ENCODE data around the gene EDIL3.
"Not testable (repeated sequence)": the region's sequence is repeated elsewhere in the genome, so short reads cannot be mapped to it uniquely, and the experiment has no call there.

EDIL3 gene

DNA sequence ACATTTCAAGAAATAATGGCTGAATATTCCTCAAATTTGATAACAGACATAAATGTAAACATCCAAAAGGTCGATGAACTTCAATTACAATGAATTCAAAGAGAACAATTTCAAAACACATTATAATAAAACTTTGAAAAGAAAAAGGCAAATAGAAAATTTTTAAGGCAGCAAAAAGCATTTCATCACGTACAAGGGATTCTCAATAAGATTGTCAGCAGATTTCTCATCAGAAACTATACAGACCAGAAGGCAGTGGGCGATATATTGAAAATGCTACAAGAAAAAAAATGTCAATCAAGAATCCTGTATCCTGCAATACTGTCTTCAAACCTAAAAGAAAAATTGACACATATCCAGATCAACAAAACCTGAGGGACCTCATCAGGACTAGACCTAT lies 62.0 kb downstream of the EDIL3 start:
- Histone ChIP-seq H3K4me3 (ENCODE audit: insufficient read depth in 1 of 2, low read depth in 1 of 2, low read length in 2 of 2) (no peak overlapping the region), H2BK15ac (ENCODE audit: low read depth, poor library complexity, severe bottlenecking) (no peak overlapping the region), H3K9me3 (ENCODE audit: control insufficient read depth, low read length) (peaks cover 45% of the 10 kb centered on the region), H3K4me2 (ENCODE audit: low read length, poor library complexity, severe bottlenecking) (no peak overlapping the region), H3K23ac (ENCODE audit: low read length in 2 of 2) (no peak overlapping the region), H3K27me3 (ENCODE audit: control insufficient read depth in 1 of 2, insufficient read depth in 1 of 2, low read length in 2 of 2) (no peaks in the 10 kb centered on the region), H3K14ac (ENCODE audit: low read length in 2 of 2) (no peak overlapping the region), H3K79me1 (replicated peaks; ENCODE audit: low read length, poor library complexity, severe bottlenecking) (peaks cover 5% of the 10 kb centered on the region), H3K4me1 (ENCODE audit: control insufficient read depth, insufficient read depth, low read depth, low read length) (no peaks in the 10 kb centered on the region), H2BK120ac (ENCODE audit: low read depth, low read length) (no peak overlapping the region), H2BK12ac (ENCODE audit: low read length in 2 of 2) (no peak overlapping the region), H3K27ac (ENCODE audit: low read length, poor library complexity, severe bottlenecking) (no peak overlapping the region), H2BK5ac (ENCODE audit: low read depth, low read length, poor library complexity, severe bottlenecking) (no peak overlapping the region), H3K18ac (ENCODE audit: low read depth in 1 of 2, low read length in 2 of 2) (no peak overlapping the region), H3K4ac (ENCODE audit: low read depth in 1 of 2, low read length in 2 of 2) (no peak overlapping the region), H4K8ac (ENCODE audit: low read length) (no peak overlapping the region), H2AK5ac (ENCODE audit: low read length, severe bottlenecking) (no peak overlapping the region), H3K36me3 (ENCODE audit: control insufficient read depth in 1 of 2, insufficient read depth in 2 of 2, low read depth in 1 of 2, low read length in 2 of 2) (no peaks in the 10 kb centered on the region), H4K91ac (ENCODE audit: low read length) (no peak overlapping the region), H3K9ac (ENCODE audit: low read length) (no peak overlapping the region), H2AFZ (ENCODE audit: low read depth, low read length) (no peak overlapping the region)
- WGBS = 100% methylated on average over 1 of the region's 3 CpGs
- DNase-seq = no peak

DNA sequence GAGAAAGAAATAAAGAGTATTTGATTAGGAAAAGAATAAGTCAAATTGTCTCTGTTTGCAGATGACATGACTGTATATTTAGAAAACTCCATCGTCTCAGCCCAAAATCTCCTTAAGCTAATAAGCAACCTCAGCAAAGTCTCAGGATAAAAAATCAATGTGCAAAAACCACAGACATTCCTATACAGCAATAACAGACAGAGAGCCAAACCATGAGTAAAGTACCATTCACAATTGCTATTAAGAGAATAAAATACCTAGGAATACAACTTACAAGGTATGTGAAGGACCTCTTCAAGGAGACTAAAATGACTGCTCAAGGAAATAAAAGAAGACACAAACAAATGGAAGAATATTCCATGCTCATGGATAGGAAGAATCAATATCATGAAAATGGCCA lies 66.9 kb downstream of the EDIL3 start:
- H3K14ac ChIP-seq (ENCODE audit: low read length in 2 of 2); H3K4ac ChIP-seq (ENCODE audit: low read depth in 1 of 2, low read length in 2 of 2); H2AFZ ChIP-seq (ENCODE audit: low read depth, low read length); H3K4me3 ChIP-seq (ENCODE audit: insufficient read depth in 1 of 2, low read depth in 1 of 2, low read length in 2 of 2); H3K27me3 ChIP-seq (ENCODE audit: control insufficient read depth in 1 of 2, insufficient read depth in 1 of 2, low read length in 2 of 2); H4K91ac ChIP-seq (ENCODE audit: low read length); H3K9ac ChIP-seq (ENCODE audit: low read length); H2AK5ac ChIP-seq (ENCODE audit: low read length, severe bottlenecking); H3K27ac ChIP-seq (ENCODE audit: low read length, poor library complexity, severe bottlenecking); H3K23ac ChIP-seq (ENCODE audit: low read length in 2 of 2); H3K4me1 ChIP-seq (ENCODE audit: control insufficient read depth, insufficient read depth, low read depth, low read length); H3K4me2 ChIP-seq (ENCODE audit: low read length, poor library complexity, severe bottlenecking); H3K36me3 ChIP-seq (ENCODE audit: control insufficient read depth in 1 of 2, insufficient read depth in 2 of 2, low read depth in 1 of 2, low read length in 2 of 2); H3K18ac ChIP-seq (ENCODE audit: low read depth in 1 of 2, low read length in 2 of 2); DNase-seq; H2BK5ac ChIP-seq (ENCODE audit: low read depth, low read length, poor library complexity, severe bottlenecking); H2BK120ac ChIP-seq (ENCODE audit: low read depth, low read length); H2BK12ac ChIP-seq (ENCODE audit: low read length in 2 of 2); H4K8ac ChIP-seq (ENCODE audit: low read length); H2BK15ac ChIP-seq (ENCODE audit: low read depth, poor library complexity, severe bottlenecking); H3K79me1 ChIP-seq (replicated peaks; ENCODE audit: low read length, poor library complexity, severe bottlenecking): not testable (repeated sequence)
- WGBS = 100% methylated on average over 1 of the region's 1 CpG
- peaks cover 22% of the 10 kb centered on the region for H3K9me3 ChIP-seq (ENCODE audit: control insufficient read depth, low read length)

DNA sequence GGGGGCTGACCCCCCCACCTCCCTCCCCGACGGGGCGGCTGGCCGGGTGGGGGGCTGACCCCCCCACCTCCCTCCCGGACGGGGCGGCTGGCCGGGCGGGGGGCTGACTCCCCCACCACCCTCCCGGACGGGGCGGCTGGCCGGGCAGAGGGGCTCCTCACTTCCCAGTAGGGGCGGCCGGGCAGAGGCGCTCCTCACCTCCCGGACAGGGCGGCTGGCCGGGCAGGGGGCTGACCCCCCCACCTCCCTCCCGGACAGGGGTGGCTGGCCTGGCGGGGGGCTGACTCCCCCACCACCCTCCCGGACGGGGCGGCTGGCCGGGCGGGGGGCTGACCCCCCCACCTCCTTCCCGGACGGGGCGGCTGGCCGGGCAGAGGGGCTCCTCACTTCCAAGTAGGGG lies 72.4 kb downstream of the EDIL3 start:
- not testable (repeated sequence) for H2BK120ac ChIP-seq (ENCODE audit: low read depth, low read length); H3K14ac ChIP-seq (ENCODE audit: low read length in 2 of 2); H3K4me3 ChIP-seq (ENCODE audit: insufficient read depth in 1 of 2, low read depth in 1 of 2, low read length in 2 of 2); H3K18ac ChIP-seq (ENCODE audit: low read depth in 1 of 2, low read length in 2 of 2); H3K23ac ChIP-seq (ENCODE audit: low read length in 2 of 2); H3K4me2 ChIP-seq (ENCODE audit: low read length, poor library complexity, severe bottlenecking); H3K79me1 ChIP-seq (replicated peaks; ENCODE audit: low read length, poor library complexity, severe bottlenecking); H3K9me3 ChIP-seq (ENCODE audit: control insufficient read depth, low read length); H2BK15ac ChIP-seq (ENCODE audit: low read depth, poor library complexity, severe bottlenecking); H3K4me1 ChIP-seq (ENCODE audit: control insufficient read depth, insufficient read depth, low read depth, low read length); H2AK5ac ChIP-seq (ENCODE audit: low read length, severe bottlenecking); H2AFZ ChIP-seq (ENCODE audit: low read depth, low read length); H3K27ac ChIP-seq (ENCODE audit: low read length, poor library complexity, severe bottlenecking); H3K9ac ChIP-seq (ENCODE audit: low read length); H4K8ac ChIP-seq (ENCODE audit: low read length); H2BK5ac ChIP-seq (ENCODE audit: low read depth, low read length, poor library complexity, severe bottlenecking); H3K4ac ChIP-seq (ENCODE audit: low read depth in 1 of 2, low read length in 2 of 2); H4K91ac ChIP-seq (ENCODE audit: low read length); H3K36me3 ChIP-seq (ENCODE audit: control insufficient read depth in 1 of 2, insufficient read depth in 2 of 2, low read depth in 1 of 2, low read length in 2 of 2); DNase-seq; H3K27me3 ChIP-seq (ENCODE audit: control insufficient read depth in 1 of 2, insufficient read depth in 1 of 2, low read length in 2 of 2); H2BK12ac ChIP-seq (ENCODE audit: low read length in 2 of 2)
- WGBS = 100% methylated on average over 10 of the region's 30 CpGs

DNA sequence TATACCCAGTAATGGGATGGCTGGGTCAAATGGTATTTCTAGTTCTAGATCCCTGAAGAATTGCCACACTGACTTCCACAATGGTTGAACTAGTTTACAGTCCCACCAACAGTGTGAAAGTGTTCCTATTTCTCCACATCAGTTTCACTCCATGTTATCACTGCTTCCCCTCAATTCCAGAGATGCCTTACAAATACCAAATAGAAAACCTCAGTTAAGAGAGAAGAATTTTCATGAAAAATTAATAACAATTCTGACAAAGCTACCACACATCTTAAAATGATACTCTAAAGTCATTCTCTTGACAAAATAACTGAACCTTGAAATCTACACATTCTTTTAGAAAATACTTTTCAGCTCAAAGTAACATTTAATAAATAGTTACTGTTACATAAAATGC lies 74.8 kb downstream of the EDIL3 start:
- not testable (repeated sequence) for H3K9me3 ChIP-seq (ENCODE audit: control insufficient read depth, low read length); H3K36me3 ChIP-seq (ENCODE audit: control insufficient read depth in 1 of 2, insufficient read depth in 2 of 2, low read depth in 1 of 2, low read length in 2 of 2); H3K14ac ChIP-seq (ENCODE audit: low read length in 2 of 2); H2BK15ac ChIP-seq (ENCODE audit: low read depth, poor library complexity, severe bottlenecking); DNase-seq; H2AFZ ChIP-seq (ENCODE audit: low read depth, low read length); H3K27me3 ChIP-seq (ENCODE audit: control insufficient read depth in 1 of 2, insufficient read depth in 1 of 2, low read length in 2 of 2); H3K4me3 ChIP-seq (ENCODE audit: insufficient read depth in 1 of 2, low read depth in 1 of 2, low read length in 2 of 2); H2BK12ac ChIP-seq (ENCODE audit: low read length in 2 of 2); H2AK5ac ChIP-seq (ENCODE audit: low read length, severe bottlenecking); H3K18ac ChIP-seq (ENCODE audit: low read depth in 1 of 2, low read length in 2 of 2); H2BK5ac ChIP-seq (ENCODE audit: low read depth, low read length, poor library complexity, severe bottlenecking); H3K79me1 ChIP-seq (replicated peaks; ENCODE audit: low read length, poor library complexity, severe bottlenecking); H3K4ac ChIP-seq (ENCODE audit: low read depth in 1 of 2, low read length in 2 of 2); H3K9ac ChIP-seq (ENCODE audit: low read length); H4K8ac ChIP-seq (ENCODE audit: low read length); H2BK120ac ChIP-seq (ENCODE audit: low read depth, low read length); H3K4me2 ChIP-seq (ENCODE audit: low read length, poor library complexity, severe bottlenecking); H3K23ac ChIP-seq (ENCODE audit: low read length in 2 of 2); H4K91ac ChIP-seq (ENCODE audit: low read length); H3K27ac ChIP-seq (ENCODE audit: low read length, poor library complexity, severe bottlenecking); H3K4me1 ChIP-seq (ENCODE audit: control insufficient read depth, insufficient read depth, low read depth, low read length)
